ENCODE results near the gene MRC2.
"Not testable (repeated sequence)": the region's sequence is repeated elsewhere in the genome, so short reads cannot be mapped to it uniquely, and the experiment has no call there.

MRC2 gene, protein sequence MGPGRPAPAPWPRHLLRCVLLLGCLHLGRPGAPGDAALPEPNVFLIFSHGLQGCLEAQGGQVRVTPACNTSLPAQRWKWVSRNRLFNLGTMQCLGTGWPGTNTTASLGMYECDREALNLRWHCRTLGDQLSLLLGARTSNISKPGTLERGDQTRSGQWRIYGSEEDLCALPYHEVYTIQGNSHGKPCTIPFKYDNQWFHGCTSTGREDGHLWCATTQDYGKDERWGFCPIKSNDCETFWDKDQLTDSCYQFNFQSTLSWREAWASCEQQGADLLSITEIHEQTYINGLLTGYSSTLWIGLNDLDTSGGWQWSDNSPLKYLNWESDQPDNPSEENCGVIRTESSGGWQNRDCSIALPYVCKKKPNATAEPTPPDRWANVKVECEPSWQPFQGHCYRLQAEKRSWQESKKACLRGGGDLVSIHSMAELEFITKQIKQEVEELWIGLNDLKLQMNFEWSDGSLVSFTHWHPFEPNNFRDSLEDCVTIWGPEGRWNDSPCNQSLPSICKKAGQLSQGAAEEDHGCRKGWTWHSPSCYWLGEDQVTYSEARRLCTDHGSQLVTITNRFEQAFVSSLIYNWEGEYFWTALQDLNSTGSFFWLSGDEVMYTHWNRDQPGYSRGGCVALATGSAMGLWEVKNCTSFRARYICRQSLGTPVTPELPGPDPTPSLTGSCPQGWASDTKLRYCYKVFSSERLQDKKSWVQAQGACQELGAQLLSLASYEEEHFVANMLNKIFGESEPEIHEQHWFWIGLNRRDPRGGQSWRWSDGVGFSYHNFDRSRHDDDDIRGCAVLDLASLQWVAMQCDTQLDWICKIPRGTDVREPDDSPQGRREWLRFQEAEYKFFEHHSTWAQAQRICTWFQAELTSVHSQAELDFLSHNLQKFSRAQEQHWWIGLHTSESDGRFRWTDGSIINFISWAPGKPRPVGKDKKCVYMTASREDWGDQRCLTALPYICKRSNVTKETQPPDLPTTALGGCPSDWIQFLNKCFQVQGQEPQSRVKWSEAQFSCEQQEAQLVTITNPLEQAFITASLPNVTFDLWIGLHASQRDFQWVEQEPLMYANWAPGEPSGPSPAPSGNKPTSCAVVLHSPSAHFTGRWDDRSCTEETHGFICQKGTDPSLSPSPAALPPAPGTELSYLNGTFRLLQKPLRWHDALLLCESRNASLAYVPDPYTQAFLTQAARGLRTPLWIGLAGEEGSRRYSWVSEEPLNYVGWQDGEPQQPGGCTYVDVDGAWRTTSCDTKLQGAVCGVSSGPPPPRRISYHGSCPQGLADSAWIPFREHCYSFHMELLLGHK (N-terminal part only)

DNA sequence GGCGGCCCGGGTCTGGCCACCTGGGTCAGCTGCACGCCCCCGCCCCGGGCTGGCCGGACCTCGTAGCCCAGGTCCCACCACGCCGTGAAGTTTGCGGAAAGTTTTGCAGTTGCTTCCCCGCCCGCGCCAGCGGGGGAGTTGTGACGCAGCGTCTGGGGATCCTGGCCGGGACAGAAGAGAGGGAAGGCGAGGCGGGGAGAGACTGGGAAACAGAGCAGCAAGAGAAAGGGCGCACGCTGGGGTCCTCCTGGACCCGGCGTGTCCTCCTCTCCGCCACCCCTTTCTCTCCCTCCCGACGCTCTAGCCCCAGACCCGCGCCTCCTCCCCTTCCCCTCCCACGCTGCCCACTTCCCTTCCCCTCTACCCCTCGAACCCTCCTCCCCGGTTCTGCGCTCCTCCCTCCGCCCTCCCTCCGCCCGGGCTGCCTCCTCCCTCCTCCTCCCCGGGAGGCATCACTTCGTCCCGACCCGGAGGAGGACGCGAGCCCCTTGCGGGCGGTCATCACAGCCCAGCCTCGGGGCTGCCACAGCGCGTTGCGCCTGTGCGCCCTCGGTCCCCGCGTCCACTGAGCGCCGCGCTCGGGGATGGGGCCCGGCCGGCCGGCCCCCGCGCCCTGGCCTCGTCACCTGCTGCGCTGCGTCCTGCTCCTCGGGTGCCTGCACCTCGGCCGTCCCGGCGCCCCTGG lies at the start of gene MRC2:
MRC2 (plus strand) TSS at position 452 of the 685 bp plus-strand sequence; CDS start at position 585, 133 bp downstream.
- peak in 1 of 2 experiments; percentile 63 for DNase-seq (ENCODE audit: low read depth in 2 of 2)

DNA sequence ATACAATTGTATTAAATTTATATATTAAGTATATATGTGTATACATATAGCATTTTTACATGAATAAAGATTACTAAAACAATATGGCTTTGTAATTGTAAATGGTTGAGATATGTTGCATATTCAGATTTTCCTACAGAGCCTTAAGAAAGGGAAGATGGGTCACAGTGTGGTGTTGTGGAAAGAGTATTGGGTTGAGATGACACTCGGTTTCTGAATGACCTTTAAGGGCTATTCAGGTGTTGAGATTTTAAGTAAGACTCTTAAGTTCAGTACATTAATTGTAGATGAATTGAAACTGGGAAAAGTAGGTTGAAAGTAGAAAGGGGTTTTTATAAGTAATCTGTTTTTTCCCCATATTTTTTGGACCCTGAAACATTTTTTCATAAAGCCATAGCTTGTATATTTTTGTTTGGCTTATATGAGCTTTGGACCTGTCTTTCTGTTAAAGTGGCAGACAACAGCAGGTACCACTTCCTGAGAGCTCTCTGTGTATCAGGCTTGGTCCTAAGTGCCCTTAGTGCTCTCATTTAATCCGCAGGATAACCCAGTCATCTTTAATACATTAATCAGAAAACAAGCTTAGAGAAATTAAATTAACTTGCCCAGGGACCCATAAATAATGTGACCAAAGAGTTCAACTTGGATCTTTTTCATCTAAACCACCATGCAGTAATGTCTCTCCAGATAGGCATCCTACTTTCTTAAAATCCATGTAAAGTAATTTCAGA lies 48.5 kb upstream of the MRC2 start:
- no peak for DNase-seq (ENCODE audit: low read depth in 2 of 2)

DNA sequence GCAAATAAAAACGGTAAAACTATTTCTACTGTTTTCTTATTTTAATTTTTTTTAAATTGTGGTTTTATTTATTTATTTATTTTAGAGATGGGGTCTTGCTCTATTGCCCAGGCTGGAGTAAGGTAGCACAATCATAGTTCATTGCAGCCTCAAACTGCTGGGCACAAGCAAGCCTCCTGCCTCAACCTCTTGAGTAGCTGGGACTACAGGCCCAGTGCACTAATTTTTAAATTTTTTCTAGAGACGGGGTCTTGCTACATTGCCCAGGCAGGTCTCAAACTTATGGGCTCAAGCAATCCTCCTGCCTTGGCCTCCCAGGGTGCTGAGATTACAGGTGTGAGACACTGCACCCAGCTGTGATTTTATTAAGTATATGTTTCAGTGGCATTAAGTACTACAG lies 46.5 kb upstream of the MRC2 start:
- DNase-seq (ENCODE audit: low read depth in 2 of 2) = no peak

DNA sequence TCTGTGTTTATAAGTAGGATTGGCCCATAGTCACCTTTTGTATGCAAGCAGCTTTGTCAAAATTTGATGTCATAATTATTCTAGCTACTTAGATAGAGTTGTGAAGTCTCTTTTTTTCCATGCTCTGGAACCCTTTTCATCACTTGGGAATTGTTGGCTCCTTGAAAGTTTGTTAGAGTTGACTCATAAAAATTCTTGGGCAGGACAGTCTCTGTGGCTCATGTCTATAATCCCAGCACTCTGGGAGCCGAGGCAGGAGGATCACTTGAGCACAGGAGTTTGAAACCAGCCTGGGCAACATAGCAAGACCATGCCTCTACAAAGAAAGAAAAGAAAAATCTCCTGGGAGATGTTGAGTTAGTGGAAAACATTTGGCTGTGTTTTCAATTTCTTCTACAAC lies 45.7 kb upstream of the MRC2 start:
- DNase-seq (ENCODE audit: low read depth in 2 of 2) = no peak

DNA sequence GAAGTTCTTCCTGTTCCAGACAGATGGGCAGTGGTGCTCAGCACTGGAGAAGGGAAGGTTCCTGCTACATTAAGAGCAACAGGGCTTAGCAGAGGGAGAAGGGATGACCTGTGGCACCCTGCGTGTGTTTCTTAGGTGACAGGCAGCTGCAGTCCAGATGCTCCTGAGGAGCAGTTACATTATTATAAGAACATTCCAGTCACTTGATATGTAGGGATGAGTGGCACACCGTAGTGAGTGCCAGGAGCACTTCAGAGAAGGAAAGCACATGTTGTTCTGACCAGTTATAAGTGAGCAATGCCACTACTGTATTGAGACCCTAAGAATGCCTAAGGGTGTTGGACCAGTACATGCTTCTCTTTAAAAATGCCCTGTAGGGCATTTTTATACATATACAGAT lies 39.9 kb upstream of the MRC2 start:
- DNase-seq (ENCODE audit: low read depth in 2 of 2) = no peak

DNA sequence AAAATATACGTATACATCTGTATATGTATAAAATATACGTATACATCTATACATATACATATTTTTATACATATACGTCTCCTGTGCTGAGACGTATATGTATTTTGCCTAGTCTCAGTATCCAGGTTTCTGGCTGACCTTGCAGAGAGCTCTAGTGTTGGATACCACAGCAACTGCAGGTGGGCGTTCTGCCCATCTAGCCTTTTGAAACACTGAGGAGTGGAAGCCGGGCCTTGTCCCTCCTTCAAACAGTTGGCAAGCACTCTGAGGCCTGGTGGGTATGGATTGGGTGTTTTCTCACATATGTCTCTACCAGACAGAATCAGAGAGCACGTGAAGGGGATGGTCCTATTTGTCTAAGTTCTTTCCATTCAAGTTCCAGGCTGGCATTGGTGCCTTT lies 39.4 kb upstream of the MRC2 start:
- DNase-seq (ENCODE audit: low read depth in 2 of 2) = no peak

DNA sequence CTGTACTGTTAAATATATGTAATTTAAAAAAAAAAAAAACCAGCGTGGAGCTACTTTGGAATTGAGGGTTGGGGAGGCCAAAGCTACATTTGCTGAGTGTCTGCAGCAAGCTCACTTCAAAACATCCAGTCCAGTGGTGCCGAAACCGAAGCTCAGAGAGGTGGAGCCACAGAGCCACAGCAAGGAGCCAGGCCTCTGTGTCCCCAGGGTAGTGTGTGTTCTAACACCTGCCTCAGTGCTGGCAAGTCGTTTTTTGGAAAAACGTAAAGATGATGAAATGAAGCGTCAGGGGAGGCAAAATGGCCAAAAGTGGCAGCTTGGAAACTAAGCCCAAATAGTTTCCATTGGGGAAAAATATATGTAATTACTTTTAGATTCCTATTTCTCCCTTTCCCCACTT lies 36.1 kb upstream of the MRC2 start:
- DNase-seq (ENCODE audit: low read depth in 2 of 2) = no peak

DNA sequence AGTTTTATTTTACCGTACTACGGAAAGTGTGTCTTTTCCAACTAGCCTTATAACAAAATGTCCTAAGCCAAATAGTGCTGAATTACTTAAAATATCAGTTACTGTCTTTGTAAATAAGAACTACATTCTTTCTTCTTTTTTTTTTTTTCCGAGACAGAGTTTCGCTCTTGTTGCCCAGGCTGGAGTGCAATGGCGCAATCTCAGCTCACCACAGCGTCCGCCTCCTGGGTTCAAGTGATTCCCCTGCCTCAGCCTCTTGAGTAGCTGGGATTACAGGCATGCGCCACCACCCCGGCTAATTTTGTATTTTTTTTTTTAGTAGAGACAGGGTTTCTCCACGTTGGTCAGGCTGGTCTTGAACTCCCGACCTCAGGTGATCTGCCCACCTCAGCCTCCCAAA lies 35.6 kb upstream of the MRC2 start:
- not testable (repeated sequence) for DNase-seq (ENCODE audit: low read depth in 2 of 2)

DNA sequence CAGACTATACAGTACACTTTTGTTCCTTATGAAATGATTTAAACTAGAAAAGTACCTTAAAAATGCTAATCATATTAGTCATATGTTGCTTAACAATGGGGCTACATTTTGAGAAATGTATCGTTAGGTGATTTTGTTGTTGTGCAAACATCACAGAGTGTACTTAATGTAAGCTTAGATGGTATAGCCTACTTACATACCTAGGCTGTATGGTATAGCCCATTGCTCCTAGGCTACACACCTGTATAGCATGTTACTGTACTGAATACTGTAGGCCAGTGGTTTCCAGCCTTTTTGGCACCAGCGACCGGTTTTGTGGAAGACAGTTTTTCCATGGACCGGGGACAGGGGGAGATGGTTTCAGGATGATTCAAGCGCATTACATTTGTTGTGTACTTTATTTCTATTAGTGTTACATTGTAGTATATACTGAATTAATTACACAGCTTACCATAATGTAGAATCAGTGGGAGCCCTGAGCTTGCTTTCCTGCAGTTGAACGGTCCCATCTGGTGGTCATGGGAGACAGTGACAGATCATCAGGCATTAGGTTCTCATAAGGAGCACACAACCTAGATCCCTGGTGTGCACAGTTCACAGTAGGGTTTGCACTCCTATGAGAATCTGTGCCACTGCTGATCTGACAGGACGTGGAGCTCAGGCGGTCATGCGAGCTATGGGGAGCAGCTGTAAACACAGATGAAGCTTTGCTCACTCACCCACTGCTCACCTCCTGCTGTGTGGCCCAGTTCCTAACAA lies 35.0 kb upstream of the MRC2 start:
- no peak for DNase-seq (ENCODE audit: low read depth in 2 of 2)

DNA sequence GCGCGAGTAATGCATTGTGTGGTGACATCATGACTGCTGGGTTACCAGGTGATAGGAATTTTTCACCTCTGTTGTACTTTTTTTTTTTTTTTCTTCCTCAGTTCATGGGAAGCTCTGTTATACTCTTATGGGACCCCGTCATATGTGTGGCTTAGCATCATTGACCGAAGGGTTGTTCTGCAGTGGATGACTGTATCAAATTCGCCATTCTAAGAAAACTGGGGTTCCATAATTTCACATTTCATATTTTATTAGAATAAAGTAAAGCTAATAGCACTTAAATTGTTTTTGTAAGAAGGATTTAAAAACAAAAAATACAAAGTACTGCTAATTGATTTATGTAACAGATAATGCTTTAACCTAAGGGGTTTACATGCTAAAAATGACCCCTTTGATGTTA lies 32.0 kb upstream of the MRC2 start:
- DNase-seq (ENCODE audit: low read depth in 2 of 2) = no peak

DNA sequence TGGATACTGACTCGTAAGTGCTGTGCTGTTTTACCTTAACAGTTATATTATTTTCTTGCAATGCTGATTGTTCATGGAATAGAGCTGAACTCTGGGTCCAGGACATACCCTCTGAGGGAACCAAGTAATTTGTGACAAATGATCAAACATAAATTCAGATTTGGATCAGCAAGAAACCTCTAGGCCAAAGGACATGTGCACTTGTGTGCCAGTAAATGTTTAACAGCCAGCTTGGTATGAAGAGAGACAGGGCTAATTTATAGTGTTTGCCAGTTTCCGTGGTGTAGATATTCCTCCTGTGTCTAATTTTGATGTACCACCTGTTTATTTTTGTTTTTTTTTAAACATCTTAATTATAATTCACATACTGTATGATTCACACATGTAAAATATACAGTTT lies 30.8 kb upstream of the MRC2 start:
- no peak for DNase-seq (ENCODE audit: low read depth in 2 of 2)

DNA sequence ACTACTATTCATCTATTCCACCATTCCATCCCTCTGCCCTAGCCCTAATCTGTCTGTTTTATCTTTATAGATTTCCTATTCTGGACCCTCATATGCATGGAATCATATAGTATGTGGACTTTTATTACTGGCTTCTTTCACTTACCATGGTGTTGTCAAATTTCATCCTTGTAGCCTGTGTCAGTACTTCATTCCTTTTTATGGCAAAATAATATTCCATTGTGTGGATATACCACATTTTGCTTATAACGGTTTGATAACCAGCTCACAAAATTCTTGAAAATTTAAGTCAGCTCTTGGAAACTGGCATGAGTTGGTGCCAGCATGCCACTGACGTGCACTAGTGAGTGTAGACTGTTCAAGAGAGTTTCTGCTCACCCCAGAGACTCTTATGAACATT lies 30.3 kb upstream of the MRC2 start:
- DNase-seq (ENCODE audit: low read depth in 2 of 2) = no peak

DNA sequence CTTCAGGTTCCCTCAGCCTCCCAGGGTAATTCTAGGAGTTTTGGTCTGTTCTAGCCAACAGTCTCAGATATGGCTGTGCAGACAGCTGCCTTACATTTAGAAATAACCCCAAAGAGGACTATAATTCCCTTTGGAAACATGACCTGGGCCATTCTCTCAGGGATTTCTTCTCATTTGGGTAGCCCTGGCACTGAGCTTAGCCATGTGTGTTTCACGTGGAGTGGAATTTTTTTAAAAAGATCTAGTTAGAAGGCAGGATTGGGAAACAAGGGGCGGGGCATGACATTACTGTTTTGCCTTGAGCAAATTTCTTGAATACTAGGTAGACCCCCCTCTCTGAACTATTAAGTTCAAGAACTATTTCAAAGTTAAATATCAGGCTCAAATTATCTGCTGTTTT lies 29.6 kb upstream of the MRC2 start:
- no peak for DNase-seq (ENCODE audit: low read depth in 2 of 2)

DNA sequence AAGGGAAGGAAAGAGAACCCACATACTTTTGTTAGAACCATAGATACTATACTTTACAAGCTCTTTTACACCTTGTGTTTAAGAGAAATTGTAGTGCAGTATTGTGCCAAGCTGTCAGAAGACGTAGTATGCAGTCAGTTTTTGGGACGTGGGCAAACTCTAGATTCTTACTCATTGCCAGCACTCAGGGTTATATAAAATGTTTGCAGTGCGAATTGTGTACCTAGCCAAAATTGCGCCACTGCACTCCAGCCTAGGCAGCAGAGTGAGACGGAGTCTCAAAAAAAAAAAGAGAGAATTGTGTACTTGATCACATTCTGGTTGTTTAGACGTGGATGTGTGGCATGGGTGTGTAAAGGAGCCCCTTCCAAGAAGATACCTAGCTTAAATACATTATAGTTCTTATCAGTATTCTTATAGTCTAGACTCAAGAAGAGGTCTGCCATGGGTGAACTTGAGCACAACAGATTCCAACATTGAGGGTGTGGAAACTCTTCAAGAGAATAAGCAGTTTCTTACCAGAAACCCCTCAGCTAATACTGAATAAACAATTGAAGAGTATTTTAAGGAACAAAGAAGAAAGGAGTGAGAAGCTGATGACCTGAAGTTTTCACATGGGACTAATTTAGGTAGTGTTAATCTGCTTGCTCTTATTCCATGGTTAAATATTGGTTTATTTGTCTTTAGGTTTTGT lies 27.4 kb upstream of the MRC2 start:
- no peak for DNase-seq (ENCODE audit: low read depth in 2 of 2)

DNA sequence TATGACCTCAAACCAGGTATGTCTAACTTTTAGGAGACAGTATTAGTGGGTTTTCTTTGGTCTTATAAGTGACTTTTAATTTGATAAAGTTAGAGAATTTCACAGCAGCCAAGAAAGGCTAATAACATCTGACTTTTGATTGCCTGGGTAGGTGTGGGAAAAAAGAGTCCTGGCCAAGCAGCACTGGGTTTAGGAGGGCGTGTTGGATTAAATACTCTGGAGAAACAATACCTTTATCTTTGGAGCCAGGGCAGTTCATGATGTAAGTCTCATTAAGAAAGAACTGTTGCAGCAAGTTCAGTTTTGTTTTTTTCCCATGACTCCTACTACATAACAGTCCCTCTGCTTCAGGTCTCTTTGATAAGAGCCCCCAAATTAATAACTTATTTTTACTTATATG lies 26.7 kb upstream of the MRC2 start:
- DNase-seq (ENCODE audit: low read depth in 2 of 2) = no peak

DNA sequence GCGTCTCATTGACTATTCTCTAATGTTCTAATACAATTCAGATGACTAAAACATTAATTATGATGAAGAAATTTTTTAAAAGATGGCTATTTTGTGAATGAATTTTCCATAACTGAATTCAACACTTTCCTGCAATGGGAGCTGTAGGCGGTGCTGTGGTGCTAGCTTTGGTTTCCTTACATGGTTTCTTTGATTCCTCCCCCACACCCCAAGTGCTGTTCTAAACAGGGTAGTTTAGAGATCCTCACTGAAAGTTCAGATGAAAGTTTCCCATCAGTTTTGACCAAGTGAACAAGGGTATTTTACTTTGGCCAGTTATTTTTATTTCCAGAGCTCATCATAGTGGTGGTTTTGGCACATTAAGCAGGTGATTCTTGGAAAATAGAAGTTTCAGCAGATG lies 26.0 kb upstream of the MRC2 start:
- DNase-seq (ENCODE audit: low read depth in 2 of 2) = no peak

DNA sequence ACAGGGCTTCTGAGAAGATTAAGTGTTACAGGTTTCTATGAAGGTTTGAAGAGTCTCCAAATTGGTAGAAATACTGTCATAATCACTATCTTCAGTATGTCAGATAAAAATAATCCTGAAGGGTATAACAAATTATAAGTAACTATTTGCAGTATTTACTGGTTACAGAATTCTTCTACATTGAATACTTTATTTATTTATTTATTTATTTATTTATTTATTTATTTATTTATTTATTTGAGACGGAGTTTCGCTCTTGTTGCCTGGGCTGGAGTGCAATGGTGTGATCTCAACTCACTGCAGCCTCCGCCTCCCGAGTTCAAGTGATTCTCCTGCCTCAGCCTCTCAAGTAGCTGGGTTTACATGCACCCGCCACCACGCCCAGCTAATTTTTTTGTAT lies 23.7 kb upstream of the MRC2 start:
- DNase-seq (ENCODE audit: low read depth in 2 of 2) = not testable (repeated sequence)

DNA sequence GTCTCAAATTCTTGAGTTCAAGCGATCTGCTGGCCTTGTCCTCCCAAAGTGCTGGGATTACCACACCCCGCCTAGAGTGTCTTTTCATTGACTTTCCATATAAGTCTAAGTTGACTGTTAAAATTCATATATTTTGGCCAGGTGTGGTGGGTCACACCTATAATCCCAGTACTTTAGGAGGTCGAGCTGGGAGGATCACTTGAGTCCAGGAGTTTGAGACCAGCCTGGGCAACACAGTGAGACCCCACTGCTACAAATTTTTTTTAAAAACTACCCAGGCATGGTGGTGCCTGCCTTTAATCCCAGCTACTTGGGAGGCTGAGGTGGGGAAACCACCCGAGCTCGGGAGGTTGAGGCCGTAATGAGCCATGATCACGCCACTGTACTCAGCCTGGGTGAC lies 21.9 kb upstream of the MRC2 start:
- DNase-seq (ENCODE audit: low read depth in 2 of 2) = no peak

DNA sequence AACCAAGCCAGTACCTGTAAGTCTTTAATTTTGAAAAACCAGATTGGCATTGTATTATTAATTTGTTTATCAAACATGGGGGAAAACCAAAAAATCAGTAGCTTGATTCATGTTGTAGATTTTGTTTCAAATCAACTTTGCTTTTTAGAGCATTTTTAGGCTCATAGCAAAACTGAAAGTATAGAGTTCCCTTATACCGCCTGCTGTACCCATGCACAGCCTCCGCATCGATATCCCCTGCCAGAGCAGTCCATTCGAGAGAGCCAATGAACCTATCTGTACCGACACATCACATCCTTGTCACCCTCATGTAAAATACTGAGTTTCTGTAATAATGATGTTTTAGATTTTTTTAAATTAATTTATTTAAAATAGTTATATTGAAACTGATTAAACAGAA lies 16.2 kb upstream of the MRC2 start:
- no peak for DNase-seq (ENCODE audit: low read depth in 2 of 2)

DNA sequence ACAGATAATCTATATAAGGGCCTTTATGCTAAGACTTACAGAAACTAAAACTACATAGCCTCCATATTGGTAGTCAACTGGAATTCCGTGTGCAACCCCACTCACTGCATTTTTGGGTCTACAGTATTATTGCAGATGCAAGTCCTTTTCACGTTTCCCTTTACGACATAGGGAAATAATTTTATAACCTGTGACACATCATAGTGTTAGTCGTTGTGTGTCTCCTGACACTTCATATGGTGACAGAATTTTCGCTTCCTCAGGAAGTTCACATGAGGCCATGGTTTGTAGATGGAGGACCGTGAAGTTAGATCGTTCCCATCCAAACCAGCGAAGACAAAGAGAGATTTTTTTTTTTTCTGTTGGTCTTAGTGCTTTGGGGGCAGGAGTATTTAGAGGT lies 15.7 kb upstream of the MRC2 start:
- DNase-seq (ENCODE audit: low read depth in 2 of 2) = no peak

All from stimulated activated CD4-positive, alpha-beta T cell treated with anti-CD3 and anti-CD28 coated beads, Interleukin-12 subunit alpha, Interleukin-12 subunit beta, amount 100 ng/mL, for 24 hours (primary cell).